ENCODE measurements around the gene RPS3A.
"Not testable (repeated sequence)": the region's sequence is repeated elsewhere in the genome, so short reads cannot be mapped to it uniquely, and the experiment has no call there.

RPS3A gene

GRCh38 chr4:151110236-151110635, 10.8 kb downstream of the RPS3A start:
- no peak overlapping the region for H3K4me3 ChIP-seq (ENCODE audit: control insufficient read depth, low read depth, low read length)
- no peak for TF ChIP-seq CTCF (conservative IDR thresholded peaks at IDR 0.05; ENCODE audit: control insufficient read depth, insufficient read depth, low read depth, low read length)
- no peak for DNase-seq (ENCODE audit: low read depth)

GRCh38 chr4:151114338-151114737, 14.9 kb downstream of the RPS3A start:
- no peak for DNase-seq (ENCODE audit: low read depth)
- no peak for TF ChIP-seq CTCF (conservative IDR thresholded peaks at IDR 0.05; ENCODE audit: control insufficient read depth, insufficient read depth, low read depth, low read length)
- no peak overlapping the region for H3K4me3 ChIP-seq (ENCODE audit: control insufficient read depth, low read depth, low read length)

GRCh38 chr4:151114986-151115385, 15.6 kb downstream of the RPS3A start:
- TF ChIP-seq CTCF (conservative IDR thresholded peaks at IDR 0.05; ENCODE audit: control insufficient read depth, insufficient read depth, low read depth, low read length) = no peak
- H3K4me3 ChIP-seq (ENCODE audit: control insufficient read depth, low read depth, low read length) = no peak overlapping the region
- DNase-seq (ENCODE audit: low read depth) = peak; percentile 38

GRCh38 chr4:151117371-151117962, 18.0 kb downstream of the RPS3A start:
- no peak overlapping the region for H3K4me3 ChIP-seq (ENCODE audit: control insufficient read depth, low read depth, low read length)
- DNase-seq (ENCODE audit: low read depth) = peak; percentile 76
- peak; percentile 77 for TF ChIP-seq CTCF (conservative IDR thresholded peaks at IDR 0.05; ENCODE audit: control insufficient read depth, insufficient read depth, low read depth, low read length)

- DNase-seq (ENCODE audit: low read depth) = no peak
- H3K4me3 ChIP-seq (ENCODE audit: control insufficient read depth, low read depth, low read length) = no peak overlapping the region
- TF ChIP-seq CTCF (conservative IDR thresholded peaks at IDR 0.05; ENCODE audit: control insufficient read depth, insufficient read depth, low read depth, low read length) = no peak
Measured at GRCh38 chr4:151129796-151130195, 30.4 kb downstream of the RPS3A start.

GRCh38 chr4:151133311-151133710, 33.9 kb downstream of the RPS3A start:
- no peak for DNase-seq (ENCODE audit: low read depth)
- no peak overlapping the region for H3K4me3 ChIP-seq (ENCODE audit: control insufficient read depth, low read depth, low read length)
- no peak for TF ChIP-seq CTCF (conservative IDR thresholded peaks at IDR 0.05; ENCODE audit: control insufficient read depth, insufficient read depth, low read depth, low read length)

GRCh38 chr4:151136048-151136447, 36.6 kb downstream of the RPS3A start:
- not testable (repeated sequence) for H3K4me3 ChIP-seq (ENCODE audit: control insufficient read depth, low read depth, low read length); DNase-seq (ENCODE audit: low read depth)

Measured in fibroblast of mammary gland (primary cell).